Measurements from ENCODE around the gene MYEOV. TPM values are rescaled to one million over a fixed set of nuclear protein-coding genes. Genes with fewer than 3 reads are reported as not detected.

Gene MYEOV
- total and polyA plus RNA-seq, 2 donors (not counting 1 experiment from before 2014, with no cell fraction given) = 0.72 TPM; not detected in 1

GRCh38 chr11:69257838-69258658, 35.9 kb upstream of the MYEOV start:
- no peak overlapping the region for H3K27ac Mint-ChIP-seq
- H3K9me3 ChIP-seq (ENCODE audit: control extremely low read depth in 1 of 3, control insufficient read depth in 2 of 3, insufficient read depth in 1 of 3, low read length in 2 of 3) = peaks cover 0 to 13% (median 5%) of the 10 kb centered on the region in 3 donors
- DNase-seq (no peak), ATAC-seq (ENCODE audit: low read depth) (no peak)
- ChIA-PET CTCF (interaction anchor here (1.5 kb wide), 1 partner anchor 14 kb away, joined by 3 read pairs; no protein-coding TSS in a partner anchor), POLR2A (no interaction called here)
- H2AFZ ChIP-seq (ENCODE audit: insufficient read depth, low read depth, low read length, poor library complexity, severe bottlenecking) = no peak overlapping the region
- H3K27me3 ChIP-seq (replicated peaks in 1 of 4; ENCODE audit: control extremely low read depth in 1 of 4, control insufficient read depth in 3 of 4, insufficient read depth in 4 of 4, low read length in 3 of 4) = no peaks in the 10 kb centered on the region
- no peak overlapping the region for H3K4me2 ChIP-seq (replicated peaks; ENCODE audit: low read depth, low read length, poor library complexity, severe bottlenecking)
- no peak overlapping the region for H3K4me3 Mint-ChIP-seq
- no peaks in the 10 kb centered on the region for H3K79me2 ChIP-seq (ENCODE audit: control insufficient read depth, insufficient read depth, low read length)
- H3K27me3 Mint-ChIP-seq = peaks cover 10% of the 10 kb centered on the region
- H3K4me1 Mint-ChIP-seq = no peaks in the 10 kb centered on the region
- no peaks in the 10 kb centered on the region for H3K36me3 ChIP-seq (replicated peaks in 1 of 2; ENCODE audit: control extremely low read depth in 1 of 2, control insufficient read depth in 1 of 2, extremely low read depth in 1 of 2, insufficient read depth in 2 of 2, low read length in 1 of 2)
- H4K20me1 ChIP-seq (ENCODE audit: control insufficient read depth, insufficient read depth, low read length, poor library complexity, severe bottlenecking) = no peaks in the 10 kb centered on the region
- no peak for TF ChIP-seq EZH2 (IDR thresholded peaks at IDR 0.05; ENCODE audit: borderline replicate concordance, insufficient read depth, low read depth, low read length, poor library complexity, severe bottlenecking)
- TF ChIP-seq CTCF (IDR thresholded peaks at IDR 0.05) = no peak
- H3K9me3 Mint-ChIP-seq (ENCODE audit: insufficient read depth) = no peaks in the 10 kb centered on the region
- no peak overlapping the region for H3K27ac ChIP-seq (ENCODE audit: low read length in 2 of 2)
- H3K4me3 ChIP-seq (ENCODE audit: control extremely low read depth in 1 of 5, extremely low read depth in 1 of 5, insufficient read depth in 1 of 5, low read depth in 2 of 5, low read length in 4 of 5) = no peak overlapping the region
- H3K9ac ChIP-seq (ENCODE audit: low read length) = no peak overlapping the region
- WGBS (ENCODE audit: insufficient coverage) = 63% methylated on average over 4 of the region's 6 CpGs
- H3K4me1 ChIP-seq (ENCODE audit: control insufficient read depth in 2 of 2, insufficient read depth in 2 of 2, low read length in 2 of 2) = no peaks in the 10 kb centered on the region
- intact Hi-C loops (cut with micrococcal nuclease) = no loop called here

GRCh38 chr11:69259096-69259495, 34.9 kb upstream of the MYEOV start:
- TF ChIP-seq EZH2 (IDR thresholded peaks at IDR 0.05; ENCODE audit: borderline replicate concordance, insufficient read depth, low read depth, low read length, poor library complexity, severe bottlenecking) (no peak), CTCF (IDR thresholded peaks at IDR 0.05) (no peak)
- H3K27ac ChIP-seq (ENCODE audit: low read length in 2 of 2) = no peak overlapping the region
- H3K4me2 ChIP-seq (replicated peaks; ENCODE audit: low read depth, low read length, poor library complexity, severe bottlenecking) = no peak overlapping the region
- Mint-ChIP-seq H3K4me3 (no peak overlapping the region), H3K27ac (no peak overlapping the region), H3K4me1 (no peaks in the 10 kb centered on the region), H3K27me3 (peaks cover 8% of the 10 kb centered on the region), H3K9me3 (ENCODE audit: insufficient read depth) (no peaks in the 10 kb centered on the region)
- H3K4me1 ChIP-seq (ENCODE audit: control insufficient read depth in 2 of 2, insufficient read depth in 2 of 2, low read length in 2 of 2) = no peaks in the 10 kb centered on the region
- POLR2A ChIA-PET = no interaction called here
- H4K20me1 ChIP-seq (ENCODE audit: control insufficient read depth, insufficient read depth, low read length, poor library complexity, severe bottlenecking) = no peaks in the 10 kb centered on the region
- no peaks in the 10 kb centered on the region for H3K36me3 ChIP-seq (replicated peaks in 1 of 2; ENCODE audit: control extremely low read depth in 1 of 2, control insufficient read depth in 1 of 2, extremely low read depth in 1 of 2, insufficient read depth in 2 of 2, low read length in 1 of 2)
- H3K9me3 ChIP-seq (ENCODE audit: control extremely low read depth in 1 of 3, control insufficient read depth in 2 of 3, insufficient read depth in 1 of 3, low read length in 2 of 3) = peaks cover 0 to 13% (median 0%) of the 10 kb centered on the region in 3 donors
- no peaks in the 10 kb centered on the region for H3K79me2 ChIP-seq (ENCODE audit: control insufficient read depth, insufficient read depth, low read length)
- H2AFZ ChIP-seq (ENCODE audit: insufficient read depth, low read depth, low read length, poor library complexity, severe bottlenecking) = no peak overlapping the region
- DNase-seq (no peak), ATAC-seq (ENCODE audit: low read depth) (no peak)
- CTCF ChIA-PET = no interaction called here
- intact Hi-C loops (cut with micrococcal nuclease) = no loop called here
- no peak overlapping the region for H3K4me3 ChIP-seq (ENCODE audit: control extremely low read depth in 1 of 5, extremely low read depth in 1 of 5, insufficient read depth in 1 of 5, low read depth in 2 of 5, low read length in 4 of 5)
- no CpG with 5 or more reads among the region's 2 CpGs for WGBS (ENCODE audit: insufficient coverage)
- no peaks in the 10 kb centered on the region for H3K27me3 ChIP-seq (replicated peaks in 1 of 4; ENCODE audit: control extremely low read depth in 1 of 4, control insufficient read depth in 3 of 4, insufficient read depth in 4 of 4, low read length in 3 of 4)
- no peak overlapping the region for H3K9ac ChIP-seq (ENCODE audit: low read length)
